BLaER1 treated with 17β-estradiol and CSF1 and Interleukin-3, amounts not matched to agents 10 nM and 100 nM (cell line): ENCODE measurements around the gene APBB1IP.
"Not testable (repeated sequence)": the region's sequence is repeated elsewhere in the genome, so short reads cannot be mapped to it uniquely, and the experiment has no call there.

ENCODE experiments used
- H3K27ac ChIP-seq, 11 experiments: shearing (Covaris generic); formaldehyde crosslinking; 2 replicates each; pipeline ENCODE4 v1.8.1; 2022
- H3K27me3 ChIP-seq, 11 experiments: shearing (Covaris generic); formaldehyde crosslinking; 2 replicates each; pipeline ENCODE4 v1.8.1; 2022
- H3K36me3 ChIP-seq, 11 experiments: shearing (Covaris generic); formaldehyde crosslinking; 2 replicates each; pipeline ENCODE4 v1.8.1; 2022
- H3K4me1 ChIP-seq, 10 experiments: shearing (Covaris generic); formaldehyde crosslinking; 2 replicates each; pipeline ENCODE4 v1.8.1; 2022
- H3K4me2 ChIP-seq, 11 experiments: shearing (Covaris generic); formaldehyde crosslinking; 2 replicates each; pipeline ENCODE4 v1.8.1; 2022
- H3K4me3 ChIP-seq, 10 experiments: shearing (Covaris generic); formaldehyde crosslinking; 2 replicates each; pipeline ENCODE4 v1.8.1; 2022
- H3K9ac ChIP-seq, 11 experiments: shearing (Covaris generic); formaldehyde crosslinking; 2 replicates each; pipeline ENCODE4 v1.8.1; 2022
- H3K9me3 ChIP-seq, 11 experiments: shearing (Covaris generic); formaldehyde crosslinking; replicated peaks in 1 of 11; 2 replicates each; pipeline ENCODE4 v1.8.1; 2022
- H4K20me1 ChIP-seq, 11 experiments: shearing (Covaris generic); formaldehyde crosslinking; 2 replicates each; pipeline ENCODE4 v1.8.1; 2022
- Cebpa-rat ChIP-seq, 11 experiments: shearing (Covaris generic); IDR thresholded peaks; 2 replicates each; pipeline ENCODE4 v1.8.1; 2022

APBB1IP gene

GRCh38 chr10:26485150-26485941, 47.2 kb downstream of the APBB1IP start:
- Histone ChIP-seq H3K4me3 (no peak overlapping the region), H3K27me3 (no peaks in the 10 kb centered on the region), H4K20me1 (peaks cover 86 to 100% (median 99%) of the 10 kb centered on the region in 11 experiments), H3K9me3 (no peaks in the 10 kb centered on the region), H3K36me3 (peaks cover 33 to 89% (median 73%) of the 10 kb centered on the region in 11 experiments; a peak in 21 of 22 replicates), H3K9ac (peak overlapping the region in 3 of 11 experiments; percentile 5 to 28 (median 8); a peak in 4 of 22 replicates), H3K27ac (peak overlapping the region in 9 of 11 experiments; percentile 5 to 50 (median 13); a peak in 15 of 22 replicates), H3K4me2 (peak overlapping the region in 6 of 11 experiments; percentile 4 to 41 (median 24); a peak in 10 of 22 replicates), H3K4me1 (peaks cover 39 to 99% (median 84%) of the 10 kb centered on the region in 10 experiments)
- no peak for TF ChIP-seq Cebpa-rat (IDR thresholded peaks at IDR 0.05)

GRCh38 chr10:26486304-26486703, 48.2 kb downstream of the APBB1IP start:
- Histone ChIP-seq H4K20me1 (peaks cover 92 to 100% (median 100%) of the 10 kb centered on the region in 11 experiments), H3K9ac (peak overlapping the region in 1 of 11 experiments; percentile 5; a peak in 2 of 22 replicates), H3K4me2 (peak overlapping the region in 5 of 11 experiments; percentile 29 to 41 (median 30); a peak in 10 of 22 replicates), H3K9me3 (no peaks in the 10 kb centered on the region), H3K27ac (peak overlapping the region in 7 of 11 experiments; percentile 10 to 50 (median 42); a peak in 10 of 22 replicates), H3K4me3 (no peak overlapping the region), H3K36me3 (peaks cover 43 to 95% (median 80%) of the 10 kb centered on the region in 11 experiments), H3K27me3 (no peaks in the 10 kb centered on the region), H3K4me1 (peaks cover 29 to 98% (median 76%) of the 10 kb centered on the region in 10 experiments)
- no peak for TF ChIP-seq Cebpa-rat (IDR thresholded peaks at IDR 0.05)

DNA sequence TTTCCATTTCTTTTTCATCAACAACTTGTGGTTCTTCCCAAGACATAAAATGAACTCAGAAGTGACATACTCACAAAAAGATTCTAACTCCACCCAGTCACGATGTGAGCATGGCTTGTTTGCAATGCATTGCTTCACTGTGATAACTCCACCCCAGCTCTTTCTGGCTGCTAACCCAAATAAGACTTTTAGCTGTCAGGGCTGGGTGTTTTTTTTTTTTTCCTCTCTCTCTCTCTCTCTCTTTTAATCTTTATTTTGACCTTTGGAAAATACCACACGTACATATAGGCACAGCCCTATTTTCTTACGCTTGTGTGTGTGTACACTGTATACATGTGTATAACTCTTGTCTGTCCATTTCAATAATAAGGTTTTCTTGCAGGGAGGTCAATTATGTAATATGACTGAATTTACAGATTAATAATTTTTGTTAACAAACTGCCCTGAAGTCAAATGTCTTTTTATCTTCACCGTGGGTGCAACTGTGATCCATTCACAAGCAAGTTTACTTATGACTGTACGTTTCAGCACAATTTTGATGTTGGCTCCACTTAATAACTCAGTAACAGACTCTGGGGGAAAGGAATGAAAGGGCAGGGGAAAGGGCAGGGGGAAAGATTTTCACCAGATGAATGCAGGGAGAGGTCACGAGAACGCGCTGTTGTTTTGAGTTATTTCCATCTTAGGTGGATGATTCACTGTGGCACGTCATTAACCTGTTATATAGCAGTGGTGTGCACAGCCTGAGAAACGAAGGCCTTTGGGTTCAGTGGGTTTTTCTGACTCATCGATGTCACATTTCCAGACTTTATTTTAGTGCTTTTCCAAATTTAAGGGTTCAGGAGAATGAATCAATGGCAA, 49.1 kb downstream of the APBB1IP start:
- Histone ChIP-seq H3K9me3 (peaks cover 0 to 3% (median 0%) of the 10 kb centered on the region in 11 experiments; a peak in 1 of 22 replicates), H3K27me3 (no peaks in the 10 kb centered on the region), H3K36me3 (peaks cover 52 to 100% (median 89%) of the 10 kb centered on the region in 11 experiments), H3K9ac (no peak overlapping the region; a peak in 1 of 22 replicates), H4K20me1 (peaks cover 95 to 100% (median 100%) of the 10 kb centered on the region in 11 experiments), H3K4me2 (peak overlapping the region in 5 of 11 experiments; percentile 29 to 43 (median 36); a peak in 9 of 22 replicates), H3K4me3 (no peak overlapping the region), H3K27ac (peak overlapping the region in 6 of 11 experiments; percentile 2 to 49 (median 34); a peak in 6 of 22 replicates), H3K4me1 (peaks cover 20 to 97% (median 68%) of the 10 kb centered on the region in 10 experiments)
- no peak for TF ChIP-seq Cebpa-rat (IDR thresholded peaks at IDR 0.05)

- H3K4me2 ChIP-seq: peak overlapping the region in 6 of 11 experiments; percentile 2 to 50 (median 33); a peak in 10 of 22 replicates
- H3K9ac ChIP-seq: no peak overlapping the region
- peaks cover 9 to 86% (median 56%) of the 10 kb centered on the region in 10 experiments for H3K4me1 ChIP-seq
- TF ChIP-seq Cebpa-rat (IDR thresholded peaks at IDR 0.05): no peak
- H3K9me3 ChIP-seq: peaks cover 0 to 3% (median 0%) of the 10 kb centered on the region in 11 experiments; a peak in 1 of 22 replicates
- peaks cover 98 to 100% (median 100%) of the 10 kb centered on the region in 11 experiments for H4K20me1 ChIP-seq
- H3K36me3 ChIP-seq: peaks cover 60 to 100% (median 94%) of the 10 kb centered on the region in 11 experiments
- no peak overlapping the region for H3K4me3 ChIP-seq
- no peaks in the 10 kb centered on the region for H3K27me3 ChIP-seq
- H3K27ac ChIP-seq: peak overlapping the region in 5 of 11 experiments; percentile 7 to 28 (median 10); a peak in 3 of 22 replicates
Measured at GRCh38 chr10:26488344-26488743, 50.2 kb downstream of the APBB1IP start.

DNA sequence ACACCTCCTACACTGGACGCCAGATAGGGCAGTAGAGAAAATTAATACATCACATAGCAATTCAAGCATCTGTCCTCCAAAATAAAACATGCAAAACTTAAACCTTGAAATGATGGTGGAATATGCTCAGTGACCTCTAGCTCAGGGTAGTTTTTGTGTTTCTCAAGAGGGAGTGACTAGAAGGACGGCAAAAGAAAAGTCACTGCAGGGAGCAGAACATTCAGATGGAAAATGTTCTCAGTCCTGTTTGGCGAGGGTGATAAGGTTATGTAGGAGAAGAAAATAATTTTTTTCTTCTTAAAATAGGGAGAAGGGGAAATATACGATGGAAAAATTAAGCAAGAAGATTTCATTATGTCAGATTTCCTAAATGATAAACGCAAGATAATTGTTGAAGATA, 50.9 kb downstream of the APBB1IP start:
- Histone ChIP-seq H3K4me3 (no peak overlapping the region), H3K9me3 (peaks cover 0 to 3% (median 0%) of the 10 kb centered on the region in 11 experiments; a peak in 1 of 22 replicates), H3K36me3 (peaks cover 62 to 100% (median 94%) of the 10 kb centered on the region in 11 experiments), H3K27me3 (no peaks in the 10 kb centered on the region), H4K20me1 (peaks cover 98 to 100% (median 100%) of the 10 kb centered on the region in 11 experiments), H3K27ac (peak overlapping the region in 2 of 11 experiments; percentile 13 to 28; a peak in 1 of 22 replicates), H3K9ac (no peak overlapping the region), H3K4me2 (peak overlapping the region in 5 of 11 experiments; percentile 29 to 50 (median 36); a peak in 8 of 22 replicates), H3K4me1 (peaks cover 5 to 79% (median 50%) of the 10 kb centered on the region in 10 experiments; a peak in 18 of 20 replicates)
- TF ChIP-seq Cebpa-rat (IDR thresholded peaks at IDR 0.05): no peak

DNA sequence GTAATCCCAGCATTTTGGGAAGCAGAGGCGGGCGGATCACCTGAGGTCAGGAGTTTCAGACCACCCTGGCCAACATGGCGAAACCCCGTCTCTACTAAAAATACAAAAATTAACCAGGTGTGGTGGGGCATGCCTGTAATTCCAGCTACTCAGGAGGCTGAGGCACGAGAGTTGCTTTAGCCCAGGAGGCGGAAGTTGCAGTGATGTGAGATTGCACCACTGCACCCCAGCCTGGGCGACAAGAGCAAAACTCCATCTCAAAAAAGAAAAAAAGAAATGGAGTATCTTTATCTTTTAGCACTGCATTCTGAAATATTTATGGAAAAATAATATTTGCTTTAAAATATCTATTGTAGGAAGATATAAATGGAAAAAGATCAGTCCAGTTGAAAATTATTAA, 52.2 kb downstream of the APBB1IP start:
- Histone ChIP-seq H3K36me3 (peaks cover 72 to 100% (median 97%) of the 10 kb centered on the region in 11 experiments), H4K20me1 (peaks cover 99 to 100% (median 100%) of the 10 kb centered on the region in 11 experiments), H3K4me1 (peaks cover 5 to 67% (median 38%) of the 10 kb centered on the region in 10 experiments; a peak in 17 of 20 replicates)
- H3K9ac ChIP-seq, H3K27me3 ChIP-seq, H3K27ac ChIP-seq, H3K4me3 ChIP-seq, H3K9me3 ChIP-seq, H3K4me2 ChIP-seq: not testable (repeated sequence)

DNA sequence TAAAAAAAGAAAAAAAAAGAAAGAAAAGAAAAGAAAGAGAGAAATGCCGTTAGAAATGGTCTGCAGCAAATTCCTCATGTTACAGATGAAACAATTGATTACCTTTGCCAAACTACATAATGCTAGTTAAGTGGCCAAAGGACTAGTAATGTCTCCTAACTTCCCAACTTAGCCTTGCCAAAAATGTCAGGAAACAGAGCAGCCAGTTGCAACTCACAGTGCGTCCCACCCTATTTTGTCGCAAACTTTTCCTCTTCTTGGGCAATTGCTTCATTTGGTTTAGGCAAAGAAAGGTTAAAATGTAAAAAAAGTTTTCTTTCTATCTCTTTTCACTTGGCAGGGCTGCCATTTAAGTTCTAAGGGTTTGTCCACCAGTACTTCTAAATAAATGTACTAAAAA, 53.1 kb downstream of the APBB1IP start:
- H3K9ac ChIP-seq: no peak overlapping the region
- peaks cover 72 to 100% (median 94%) of the 10 kb centered on the region in 11 experiments for H3K36me3 ChIP-seq
- no peak for TF ChIP-seq Cebpa-rat (IDR thresholded peaks at IDR 0.05)

GRCh38 chr10:26491934-26492333, 53.8 kb downstream of the APBB1IP start:
- peak overlapping the region in 1 of 11 experiments; percentile 15; a peak in 1 of 22 replicates for H3K4me2 ChIP-seq
- H3K4me3 ChIP-seq: no peak overlapping the region
- no peaks in the 10 kb centered on the region for H3K27me3 ChIP-seq
- 0 out of 22 replicates have a peak overlapping the region, but pooled peaks of 2 of the 11 experiments have one; percentile 4 to 40 for H3K27ac ChIP-seq
- H3K9me3 ChIP-seq: peaks cover 0 to 3% (median 0%) of the 10 kb centered on the region in 11 experiments; a peak in 1 of 22 replicates
- TF ChIP-seq Cebpa-rat (IDR thresholded peaks at IDR 0.05): no peak
- peaks cover 0 to 51% (median 25%) of the 10 kb centered on the region in 10 experiments; a peak in 17 of 20 replicates for H3K4me1 ChIP-seq
- H3K36me3 ChIP-seq: peaks cover 76 to 100% (median 95%) of the 10 kb centered on the region in 11 experiments
- peaks cover 90 to 98% (median 96%) of the 10 kb centered on the region in 11 experiments for H4K20me1 ChIP-seq
- no peak overlapping the region for H3K9ac ChIP-seq

More for the DNA sequence above, 53.1 kb downstream of the APBB1IP start:
- Histone ChIP-seq H3K4me2 (no peak overlapping the region), H3K4me3 (no peak overlapping the region), H4K20me1 (peaks cover 94 to 98% (median 97%) of the 10 kb centered on the region in 11 experiments), H3K4me1 (peaks cover 1 to 58% (median 29%) of the 10 kb centered on the region in 10 experiments; a peak in 17 of 20 replicates), H3K27ac (peak overlapping the region in 1 of 11 experiments; percentile 25; a peak in 1 of 22 replicates), H3K27me3 (no peaks in the 10 kb centered on the region), H3K9me3 (peaks cover 0 to 3% (median 0%) of the 10 kb centered on the region in 11 experiments; a peak in 1 of 22 replicates)

DNA sequence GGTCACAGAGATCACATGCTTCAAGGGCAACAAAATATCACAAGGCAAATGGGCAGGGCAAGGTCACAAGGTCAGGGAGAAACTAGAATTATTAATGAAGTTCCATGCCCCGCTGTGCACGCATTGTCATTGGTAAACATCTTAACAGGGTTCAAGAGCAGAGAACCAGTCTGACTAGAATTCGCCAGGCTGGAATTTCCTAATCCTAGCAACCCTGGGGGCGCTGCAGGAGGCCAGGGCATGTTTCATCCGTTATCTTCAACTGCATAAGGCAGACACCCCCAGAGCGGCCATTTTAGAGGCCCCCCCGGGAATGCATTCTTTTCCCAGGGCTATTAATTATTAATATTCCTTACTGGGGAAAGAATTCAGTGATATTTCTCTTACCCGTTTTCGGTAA, 54.6 kb downstream of the APBB1IP start:
- H3K36me3 ChIP-seq: peaks cover 84 to 100% (median 97%) of the 10 kb centered on the region in 11 experiments

More for the DNA sequence above, 54.6 kb downstream of the APBB1IP start:
- H3K9ac ChIP-seq, H3K4me3 ChIP-seq, H3K27me3 ChIP-seq, H3K9me3 ChIP-seq, H3K27ac ChIP-seq, H3K4me2 ChIP-seq: not testable (repeated sequence)
- peaks cover 0 to 43% (median 19%) of the 10 kb centered on the region in 10 experiments; a peak in 16 of 20 replicates for H3K4me1 ChIP-seq
- peaks cover 85 to 98% (median 96%) of the 10 kb centered on the region in 11 experiments for H4K20me1 ChIP-seq
